Suprapubic skin (tissue), 4 donors: ENCODE measurements around the gene ITM2B. TPM values are rescaled to one million over a fixed set of nuclear protein-coding genes. Genes with fewer than 3 reads are reported as not detected.
A peak's percentile ranks its signal among the peaks of the same experiment; 100 is the strongest.

Experiments
- DNase-seq, 2 donors: peaks; one replicate each; pipeline ENCODE4 v3.0.0-alpha.2; 2019; ENCODE audit warnings: low spot score in 2 of 2
- H3K27ac ChIP-seq: fragments of 200-600 bp; sonication (generic); one replicate; pipeline ENCODE4 v1.5.1; 2019
- H3K27me3 ChIP-seq: fragments of 200-600 bp; sonication (generic); one replicate; pipeline ENCODE4 v1.5.1; 2019
- H3K36me3 ChIP-seq: fragments of 200-600 bp; sonication (generic); one replicate; pipeline ENCODE4 v1.5.1; 2019
- H3K4me1 ChIP-seq: fragments of 200-600 bp; sonication (generic); one replicate; pipeline ENCODE4 v1.5.1; 2019
- H3K4me3 ChIP-seq: fragments of 200-600 bp; sonication (generic); one replicate; pipeline ENCODE4 v1.5.1; 2019; ENCODE audit warnings: mild to moderate bottlenecking
- H3K9me3 ChIP-seq: fragments of 200-600 bp; sonication (generic); one replicate; pipeline ENCODE4 v1.5.1; 2019
- EP300 ChIP-seq: sonication (generic); formaldehyde crosslinking; IDR thresholded peaks from one replicate; pipeline ENCODE4 v1.6.1; 2017; ENCODE audit warnings: antibody characterized with exemption
- POLR2A ChIP-seq, 2 donors: fragments of 450-650 bp; IDR thresholded peaks; one replicate each; pipeline ENCODE4 v1.6.1; 2017; ENCODE audit warnings: antibody characterized with exemption in 2 of 2, mild to moderate bottlenecking in 2 of 2, moderate library complexity in 2 of 2
- POLR2AphosphoS5 ChIP-seq, 3 donors: sonication (generic); formaldehyde crosslinking; IDR thresholded peaks; one replicate each; pipeline ENCODE4 v1.6.1; 2017; ENCODE audit warnings: antibody characterized with exemption in 3 of 3
- WGBS: methylation state at CpG from one replicate; pipeline ENCODE4 v1.1.5; 2018; 5-methylcytosine and 5-hydroxymethylcytosine counted together
- total RNA-seq, 4 donors: library from RNA; depleted of rRNA; stranded (reverse); fragments of >200 nt; gene quantifications; one replicate each; pipeline ENCODE4 v1.1.0, GENCODE V29; 2016
- TF ChIP-seq, protein P1 (sequence below), 2 donors: fragments of 200-600 bp in 1 of 2; fragments of 450-650 bp in 1 of 2; sonication (generic) in 1 of 2; IDR thresholded peaks; one replicate each; pipeline ENCODE4 v1.5.1; 2016 to 2019; ENCODE audit warnings: antibody characterized with exemption in 2 of 2, mild to moderate bottlenecking in 1 of 2, moderate library complexity in 1 of 2

Gene ITM2B
- total RNA-seq: 100 to 1,000 TPM; 511 to 726 (median 679) TPM

DNA sequence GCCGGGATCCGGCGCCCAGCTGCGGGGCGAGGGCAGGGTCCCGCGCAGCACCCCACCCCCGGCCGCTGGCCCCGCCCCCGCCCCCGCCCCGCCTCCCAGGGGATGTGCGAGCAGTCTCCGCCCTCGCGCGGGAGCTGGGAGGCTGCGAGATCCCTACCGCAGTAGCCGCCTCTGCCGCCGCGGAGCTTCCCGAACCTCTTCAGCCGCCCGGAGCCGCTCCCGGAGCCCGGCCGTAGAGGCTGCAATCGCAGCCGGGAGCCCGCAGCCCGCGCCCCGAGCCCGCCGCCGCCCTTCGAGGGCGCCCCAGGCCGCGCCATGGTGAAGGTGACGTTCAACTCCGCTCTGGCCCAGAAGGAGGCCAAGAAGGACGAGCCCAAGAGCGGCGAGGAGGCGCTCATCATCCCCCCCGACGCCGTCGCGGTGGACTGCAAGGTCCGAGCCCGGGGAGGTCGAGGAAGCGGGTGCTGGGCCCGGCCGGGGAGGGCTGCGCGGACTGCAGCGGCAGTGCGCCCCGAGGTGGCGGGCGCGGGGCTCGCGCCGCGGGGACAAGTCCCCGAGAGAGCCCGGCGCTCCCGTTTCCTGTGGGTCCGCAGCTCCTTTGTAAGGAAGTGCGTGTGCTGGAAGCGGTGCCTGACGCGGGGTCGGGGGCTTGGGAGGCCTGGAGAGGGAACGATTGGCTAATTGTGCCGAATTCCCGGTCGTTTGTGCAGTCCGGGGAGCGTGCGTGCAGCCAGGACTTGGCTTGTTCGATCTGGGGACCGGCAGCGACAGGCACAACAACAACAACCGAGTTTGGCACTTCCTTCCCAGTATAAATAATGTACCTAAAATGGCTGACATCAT lies at the start of gene ITM2B:
Gene ITM2B, plus strand, starts transcription at position 161 of the 843 bp plus-strand sequence. Its CDS starts 155 bp downstream, at position 316.
- 1% methylated on average over 23 of the region's 94 CpGs for WGBS
- H3K27me3 ChIP-seq: no peaks in the 10 kb centered on the region
- H3K36me3 ChIP-seq: no peaks in the 10 kb centered on the region
- peak within 1 kb of the TSS; percentile 99 for H3K4me3 ChIP-seq
- peak; percentile 81 to 86 for DNase-seq
- peak within 1 kb of the TSS; percentile 100 for H3K27ac ChIP-seq
- TF ChIP-seq POLR2AphosphoS5 (IDR thresholded peaks at IDR 0.05) (peak in 1 of 3 donors; percentile 39), EP300 (no peak), POLR2A (IDR thresholded peaks at IDR 0.05) (peak in 1 of 2 donors; percentile 88)
- TF ChIP-seq, protein P1, sequence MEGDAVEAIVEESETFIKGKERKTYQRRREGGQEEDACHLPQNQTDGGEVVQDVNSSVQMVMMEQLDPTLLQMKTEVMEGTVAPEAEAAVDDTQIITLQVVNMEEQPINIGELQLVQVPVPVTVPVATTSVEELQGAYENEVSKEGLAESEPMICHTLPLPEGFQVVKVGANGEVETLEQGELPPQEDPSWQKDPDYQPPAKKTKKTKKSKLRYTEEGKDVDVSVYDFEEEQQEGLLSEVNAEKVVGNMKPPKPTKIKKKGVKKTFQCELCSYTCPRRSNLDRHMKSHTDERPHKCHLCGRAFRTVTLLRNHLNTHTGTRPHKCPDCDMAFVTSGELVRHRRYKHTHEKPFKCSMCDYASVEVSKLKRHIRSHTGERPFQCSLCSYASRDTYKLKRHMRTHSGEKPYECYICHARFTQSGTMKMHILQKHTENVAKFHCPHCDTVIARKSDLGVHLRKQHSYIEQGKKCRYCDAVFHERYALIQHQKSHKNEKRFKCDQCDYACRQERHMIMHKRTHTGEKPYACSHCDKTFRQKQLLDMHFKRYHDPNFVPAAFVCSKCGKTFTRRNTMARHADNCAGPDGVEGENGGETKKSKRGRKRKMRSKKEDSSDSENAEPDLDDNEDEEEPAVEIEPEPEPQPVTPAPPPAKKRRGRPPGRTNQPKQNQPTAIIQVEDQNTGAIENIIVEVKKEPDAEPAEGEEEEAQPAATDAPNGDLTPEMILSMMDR (IDR thresholded peaks at IDR 0.05): peak in 1 of 2 donors; percentile 47
- no peaks in the 10 kb centered on the region for H3K9me3 ChIP-seq
- H3K4me1 ChIP-seq: peaks cover 57% of the 10 kb centered on the region

DNA sequence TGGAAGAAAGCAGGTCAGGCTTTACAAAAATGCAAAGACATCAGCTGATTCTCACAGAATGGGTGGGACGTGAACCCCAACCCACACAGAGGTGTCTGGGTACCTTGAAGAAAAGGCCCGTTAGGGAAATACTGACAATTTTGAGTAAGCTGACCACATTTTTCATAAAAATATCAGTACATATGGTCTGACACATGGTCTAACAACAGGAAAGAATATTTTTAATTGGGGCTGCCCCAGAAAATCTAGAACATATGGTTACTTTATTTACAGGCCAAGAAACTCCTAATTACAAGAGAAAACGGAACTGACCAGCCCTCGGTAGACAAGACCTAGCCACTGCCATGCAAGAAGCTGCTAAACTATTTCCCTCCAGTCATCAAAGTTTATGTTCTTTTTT lies 48.7 kb upstream of the ITM2B start:
- TF ChIP-seq POLR2A (IDR thresholded peaks at IDR 0.05) (no peak), EP300 (no peak), POLR2AphosphoS5 (IDR thresholded peaks at IDR 0.05) (no peak)
- TF ChIP-seq, protein P1 (IDR thresholded peaks at IDR 0.05): no peak
- H3K27me3 ChIP-seq: no peaks in the 10 kb centered on the region
- WGBS: 77% methylated on average over 4 of the region's 4 CpGs
- H3K9me3 ChIP-seq: no peaks in the 10 kb centered on the region
- no peak overlapping the region for H3K4me3 ChIP-seq
- H3K4me1 ChIP-seq: peaks cover 6% of the 10 kb centered on the region
- no peaks in the 10 kb centered on the region for H3K36me3 ChIP-seq
- H3K27ac ChIP-seq: no peak overlapping the region
- DNase-seq: no peak

DNA sequence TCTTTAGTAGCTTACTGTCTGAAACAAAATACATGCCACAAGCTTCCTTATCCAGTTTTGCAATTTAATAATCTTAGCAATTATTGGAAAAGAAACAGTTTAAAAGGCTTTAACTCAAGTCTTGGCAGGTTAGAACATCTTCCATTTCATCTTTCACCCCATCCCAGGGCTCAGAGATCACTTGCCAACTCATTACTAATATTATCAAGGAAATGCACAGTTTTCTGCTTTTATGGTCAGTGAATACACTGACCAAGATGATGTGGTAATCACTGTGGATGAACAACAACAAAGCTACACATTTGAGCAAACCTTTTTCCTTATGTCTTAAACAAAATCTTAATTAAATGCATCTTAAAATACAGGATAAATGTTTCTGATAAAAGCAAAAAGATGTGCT lies 48.0 kb upstream of the ITM2B start:
- H3K27ac ChIP-seq: no peak overlapping the region

DNA sequence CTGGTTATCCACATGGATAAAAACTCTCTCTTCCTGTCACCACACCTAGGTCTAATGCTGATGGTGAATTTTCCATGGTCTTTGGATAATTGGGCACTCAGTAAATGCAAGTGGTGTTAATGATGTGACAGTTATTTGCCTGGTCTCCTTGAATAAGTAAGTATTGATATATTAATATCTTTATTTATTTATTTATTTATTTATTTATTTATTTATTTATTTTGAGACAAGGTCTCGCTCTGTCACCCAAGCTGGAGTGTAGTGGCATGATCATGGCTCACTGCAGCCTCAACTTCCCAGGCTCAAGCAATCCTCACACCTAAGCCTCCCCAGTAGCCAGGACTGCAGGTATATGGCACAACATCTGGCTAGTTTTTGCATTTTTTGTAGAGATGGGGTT lies 46.3 kb upstream of the ITM2B start:
- 97% methylated on average over 1 of the region's 1 CpG for WGBS
- Histone ChIP-seq H3K36me3 (no peaks in the 10 kb centered on the region), H3K4me1 (peaks cover 6% of the 10 kb centered on the region), H3K27me3 (no peaks in the 10 kb centered on the region), H3K4me3 (no peak overlapping the region), H3K9me3 (no peaks in the 10 kb centered on the region), H3K27ac (no peak overlapping the region)
- no peak for TF ChIP-seq POLR2AphosphoS5 (IDR thresholded peaks at IDR 0.05)
- TF ChIP-seq, protein P1 (IDR thresholded peaks at IDR 0.05): no peak
- no peak for TF ChIP-seq POLR2A (IDR thresholded peaks at IDR 0.05)
- no peak for TF ChIP-seq EP300
- DNase-seq: no peak

More for the DNA sequence above, 48.0 kb upstream of the ITM2B start:
- H3K9me3 ChIP-seq: no peaks in the 10 kb centered on the region
- TF ChIP-seq POLR2A (IDR thresholded peaks at IDR 0.05) (no peak), POLR2AphosphoS5 (IDR thresholded peaks at IDR 0.05) (no peak), EP300 (no peak)
- TF ChIP-seq, protein P1 (IDR thresholded peaks at IDR 0.05): no peak
- H3K4me1 ChIP-seq: peaks cover 6% of the 10 kb centered on the region
- H3K36me3 ChIP-seq: no peaks in the 10 kb centered on the region
- no peaks in the 10 kb centered on the region for H3K27me3 ChIP-seq
- no peak for DNase-seq
- H3K4me3 ChIP-seq: no peak overlapping the region

DNA sequence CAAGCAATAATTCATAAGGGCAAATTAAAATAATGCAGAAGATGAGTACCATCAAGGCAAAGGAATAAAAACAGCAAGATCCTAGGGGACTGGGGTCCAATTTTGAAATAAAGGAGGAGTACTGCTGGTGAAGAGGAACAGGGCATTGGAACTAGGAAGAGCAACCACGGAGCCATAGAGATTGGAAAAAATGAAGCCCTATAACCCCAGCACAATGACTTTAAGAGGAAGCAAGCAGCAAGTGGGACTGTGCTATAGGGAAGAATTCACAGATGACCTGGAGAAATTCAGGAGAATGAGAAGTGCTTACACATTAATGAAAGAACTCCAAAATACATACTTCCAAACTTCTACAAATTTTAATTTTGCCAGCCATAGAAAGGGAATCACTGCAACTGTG lies 44.9 kb upstream of the ITM2B start:
- H3K4me3 ChIP-seq: no peak overlapping the region
- WGBS: 65% methylated on average over 1 of the region's 1 CpG
- no peak for DNase-seq
- no peaks in the 10 kb centered on the region for H3K27me3 ChIP-seq
- TF ChIP-seq, protein P1 (IDR thresholded peaks at IDR 0.05): no peak
- TF ChIP-seq POLR2A (IDR thresholded peaks at IDR 0.05) (no peak), EP300 (no peak), POLR2AphosphoS5 (IDR thresholded peaks at IDR 0.05) (no peak)
- no peak overlapping the region for H3K27ac ChIP-seq
- no peaks in the 10 kb centered on the region for H3K36me3 ChIP-seq
- H3K4me1 ChIP-seq: peaks cover 6% of the 10 kb centered on the region
- H3K9me3 ChIP-seq: no peaks in the 10 kb centered on the region
